Kidney tubule cell (primary cell): ENCODE measurements around the gene DNAJC6.
A peak's percentile ranks its signal among the peaks of the same experiment; 100 is the strongest.
"Not testable (repeated sequence)": the region's sequence is repeated elsewhere in the genome, so short reads cannot be mapped to it uniquely, and the experiment has no call there.

Source experiments
- DNase-seq: peaks from one replicate; pipeline ENCODE4 v3.0.0-alpha.2; 2018; ENCODE audit warnings: low spot score

DNAJC6 gene

DNA sequence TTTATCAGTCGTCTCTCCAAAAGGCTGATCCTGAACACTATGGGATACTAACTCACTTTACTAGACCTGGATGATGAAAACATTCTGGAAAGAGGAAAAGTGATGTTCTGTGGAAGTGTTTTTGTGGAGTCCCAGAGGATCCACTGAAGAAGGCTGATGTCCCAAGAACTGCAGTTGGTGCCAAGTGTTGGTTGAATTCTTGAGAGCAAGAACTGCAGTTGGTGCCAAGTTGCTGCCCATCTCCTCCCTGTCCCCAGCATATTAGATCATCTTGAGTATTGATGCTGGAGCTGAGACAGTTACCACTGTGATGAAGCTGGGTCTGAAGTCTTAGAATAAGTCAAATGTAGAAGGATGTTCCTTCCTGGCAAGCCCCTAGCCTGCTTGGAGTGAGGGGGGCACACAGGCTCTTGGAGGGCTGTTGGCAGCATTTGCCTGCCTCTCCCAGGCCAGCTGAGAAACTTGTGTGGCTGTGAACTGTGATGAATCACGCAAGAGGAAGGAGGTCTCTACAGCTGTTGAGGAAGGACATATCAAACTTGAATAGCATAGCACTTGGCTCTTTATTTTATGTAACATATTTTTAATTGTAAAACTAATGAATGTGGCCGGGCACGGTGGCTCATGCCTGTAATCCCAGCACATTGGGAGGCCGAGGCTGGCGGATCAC, 48.1 kb downstream of the DNAJC6 start:
- no peak for DNase-seq

DNA sequence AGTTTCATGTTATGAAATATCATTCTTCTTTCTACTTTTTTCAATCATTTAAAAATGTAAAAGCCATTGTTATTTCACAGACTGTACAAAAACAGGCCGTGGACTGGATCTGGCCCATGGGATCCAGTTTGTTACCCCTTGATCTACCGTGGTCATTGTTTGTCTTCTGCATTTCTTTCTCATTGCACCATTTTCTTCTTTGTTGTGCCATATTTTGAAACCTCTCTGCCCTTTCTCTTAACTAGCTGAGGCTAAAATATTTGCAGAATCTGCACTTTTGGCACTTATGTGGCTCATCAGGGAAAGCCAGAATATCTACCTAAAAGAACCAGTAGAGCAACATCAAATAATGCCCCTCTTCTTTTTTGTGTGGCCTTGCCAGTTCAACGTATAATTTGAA, 50.5 kb downstream of the DNAJC6 start:
- DNase-seq: no peak

DNA sequence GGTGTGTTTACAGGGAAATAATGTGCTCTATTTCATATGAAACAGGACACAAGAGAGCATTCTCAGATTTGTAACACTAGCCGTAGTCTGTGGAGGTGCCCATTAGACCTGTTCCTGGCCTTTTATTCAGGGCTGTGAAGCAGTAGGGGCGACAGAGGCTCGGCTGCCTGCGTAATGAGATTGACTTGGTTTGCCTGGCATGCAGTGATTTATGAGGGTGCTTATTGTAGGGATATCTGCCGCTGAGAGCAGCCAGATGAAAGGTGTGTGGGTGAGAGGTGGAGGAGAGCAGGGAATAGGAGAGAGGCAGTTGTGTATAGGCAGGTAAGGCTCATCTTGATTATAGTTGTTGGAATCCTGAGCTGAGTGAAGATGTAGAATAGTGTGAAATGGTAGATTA, 51.3 kb downstream of the DNAJC6 start:
- no peak for DNase-seq

DNA sequence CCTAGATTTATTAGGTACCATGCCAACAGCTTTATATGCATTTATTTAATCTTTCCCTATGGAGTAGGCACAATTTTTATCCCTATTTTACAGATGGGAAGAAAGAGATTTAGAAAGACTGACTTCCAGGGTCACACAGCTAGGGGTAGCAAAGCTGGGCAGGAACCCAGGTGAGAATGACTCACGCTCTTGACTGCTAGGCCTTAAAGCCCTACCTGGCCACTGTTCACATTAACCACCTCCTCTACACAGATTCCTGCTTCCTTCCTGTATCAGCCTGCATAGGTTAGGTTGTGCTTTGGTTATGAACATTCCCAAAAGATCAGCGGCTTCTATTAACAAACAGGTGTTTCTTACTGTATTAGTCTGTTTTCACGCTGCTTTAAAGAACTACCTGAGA, 53.2 kb downstream of the DNAJC6 start:
- DNase-seq: peak; percentile 59

DNA sequence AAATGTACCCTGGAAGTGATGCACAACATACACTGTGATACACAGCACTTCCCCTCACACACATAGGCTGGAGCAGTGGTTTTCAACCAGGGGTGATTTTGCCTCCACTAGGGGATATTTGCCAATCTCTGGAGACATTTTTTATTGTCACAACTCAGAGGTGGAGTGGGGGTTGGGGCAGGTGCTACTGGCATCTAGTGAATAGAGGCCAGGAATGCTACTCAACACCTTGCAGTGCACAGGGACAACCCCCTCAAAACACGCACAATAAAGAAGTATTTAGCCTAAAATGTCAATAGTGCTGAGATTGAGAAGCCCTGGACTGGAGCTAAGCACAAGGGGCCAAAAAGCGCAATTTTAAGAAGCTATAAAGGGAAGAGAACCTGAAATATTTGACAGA, 54.1 kb downstream of the DNAJC6 start:
- no peak for DNase-seq

DNA sequence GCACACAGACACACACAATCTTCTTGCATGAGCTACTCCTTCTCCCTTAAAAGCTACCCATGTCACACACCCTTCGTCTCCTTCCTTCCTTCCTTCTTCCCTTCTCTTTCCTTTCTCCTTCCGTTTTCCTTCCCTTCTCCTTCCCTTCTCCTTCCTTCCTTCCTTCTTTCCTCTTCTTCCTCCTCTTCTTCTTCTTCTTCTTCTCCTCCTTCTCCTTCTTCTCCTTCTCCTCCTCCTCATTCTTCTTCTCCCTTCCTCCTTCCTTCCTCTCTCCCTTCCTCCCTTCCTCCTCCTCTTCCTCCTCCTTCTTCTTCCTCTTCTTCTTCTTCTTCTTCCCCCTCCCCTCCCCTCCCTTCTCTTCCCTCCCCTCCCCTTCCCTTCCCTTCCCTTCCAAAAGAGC, 59.1 kb downstream of the DNAJC6 start:
- DNase-seq: no peak

DNA sequence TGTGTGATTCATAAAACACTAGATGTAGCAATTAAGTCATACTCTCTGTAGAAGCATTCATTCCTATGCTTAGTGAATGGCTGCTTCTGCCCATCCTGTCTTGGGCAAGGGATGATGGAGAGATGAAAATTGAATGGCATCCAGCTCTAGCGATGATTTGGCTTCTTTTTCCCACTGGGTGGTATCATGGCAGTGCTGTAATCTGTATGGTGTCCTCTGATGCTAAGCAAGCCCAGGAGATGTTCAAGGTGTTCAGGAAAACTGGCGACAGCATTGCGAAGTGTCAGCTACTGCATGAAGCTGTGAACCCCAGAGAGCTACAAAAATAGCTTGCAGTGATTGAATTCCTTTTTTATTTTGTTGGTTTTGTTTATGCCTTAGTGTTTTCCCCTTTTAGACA, 62.2 kb downstream of the DNAJC6 start:
- DNase-seq: no peak

DNA sequence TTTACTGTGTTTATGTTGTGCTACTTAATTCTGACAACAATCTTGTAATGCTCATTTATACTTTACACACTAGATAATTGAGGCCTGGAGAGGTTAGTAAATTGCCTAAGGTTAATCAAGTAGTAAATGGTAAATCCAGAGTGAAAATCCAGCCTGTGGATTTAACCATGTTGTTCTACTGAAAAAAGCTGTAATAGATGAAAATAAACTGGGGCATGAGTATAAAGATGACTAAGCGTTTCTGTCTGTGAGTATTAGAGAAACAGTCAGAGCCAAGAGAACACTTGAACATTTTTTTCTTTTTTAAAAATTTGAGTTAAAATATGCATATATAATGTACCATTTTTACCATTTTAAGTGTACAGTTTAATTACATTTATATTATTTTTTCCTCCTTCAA, 63.2 kb downstream of the DNAJC6 start:
- DNase-seq: no peak

DNA sequence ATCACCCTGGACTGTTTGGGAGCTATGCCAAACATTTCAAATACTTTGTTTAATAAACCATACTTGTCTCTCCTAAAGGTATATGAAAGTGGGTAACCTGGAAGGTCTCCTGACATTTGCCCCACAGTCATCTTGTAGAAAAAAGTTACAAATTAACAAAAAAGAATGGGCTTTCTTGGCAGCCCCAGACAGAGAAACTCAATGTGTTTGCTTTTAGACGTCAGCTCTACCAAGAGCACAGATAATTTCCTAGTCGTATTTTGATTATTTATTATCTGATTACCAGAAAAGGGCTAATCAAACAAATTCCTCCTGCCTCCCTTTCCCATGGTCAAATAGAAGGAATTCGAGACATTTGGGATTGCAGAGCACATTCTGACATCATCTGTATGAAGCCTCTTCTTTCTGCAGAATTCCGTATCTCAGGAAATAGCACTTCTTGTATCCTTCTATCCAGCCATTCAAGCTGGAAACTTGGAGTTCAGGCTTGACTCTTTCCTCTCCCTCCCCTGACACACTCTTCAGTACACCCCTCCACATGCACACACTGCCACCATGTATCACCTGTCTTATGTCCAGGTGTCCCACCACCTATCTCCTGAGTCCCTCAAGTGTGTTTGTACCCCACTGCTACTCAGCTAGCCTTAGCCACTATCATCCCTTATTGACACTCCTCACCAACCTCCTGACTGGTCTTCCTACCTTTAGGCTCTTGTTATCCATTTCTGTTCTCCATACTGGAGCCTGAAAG, 68.3 kb downstream of the DNAJC6 start:
- DNase-seq: no peak

DNA sequence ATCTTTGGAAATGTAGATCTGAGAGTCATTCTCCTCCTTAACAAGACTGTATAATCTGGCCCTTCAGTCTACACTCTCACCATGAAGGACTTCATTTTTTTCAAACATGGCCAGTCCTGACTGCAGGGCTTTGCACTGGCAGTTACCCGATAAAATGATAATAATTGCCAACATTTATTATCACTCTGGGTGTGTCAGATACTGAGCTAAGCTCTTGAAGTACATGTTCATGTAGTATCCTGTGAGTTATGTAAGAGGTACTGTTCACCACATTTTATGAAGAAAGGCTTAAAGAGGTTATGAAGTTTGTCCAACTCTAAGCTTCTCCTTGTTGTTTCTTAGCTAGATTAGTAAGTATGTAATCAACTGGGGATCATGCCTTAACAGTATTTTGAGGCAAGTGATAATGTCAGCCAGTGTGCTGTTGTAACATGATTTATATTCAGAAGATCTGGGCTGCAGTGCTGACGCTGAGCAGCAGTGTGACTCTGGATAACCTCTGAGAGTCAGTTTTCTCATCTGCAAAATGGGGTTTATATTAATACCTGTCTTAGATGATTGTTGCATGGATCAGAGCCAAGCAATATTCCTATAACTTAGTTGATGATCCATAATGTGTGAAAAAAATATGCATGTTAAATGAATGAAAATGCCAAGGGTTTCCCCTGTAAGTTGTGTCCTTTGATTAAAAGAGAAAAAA, 69.1 kb downstream of the DNAJC6 start:
- no peak for DNase-seq

DNA sequence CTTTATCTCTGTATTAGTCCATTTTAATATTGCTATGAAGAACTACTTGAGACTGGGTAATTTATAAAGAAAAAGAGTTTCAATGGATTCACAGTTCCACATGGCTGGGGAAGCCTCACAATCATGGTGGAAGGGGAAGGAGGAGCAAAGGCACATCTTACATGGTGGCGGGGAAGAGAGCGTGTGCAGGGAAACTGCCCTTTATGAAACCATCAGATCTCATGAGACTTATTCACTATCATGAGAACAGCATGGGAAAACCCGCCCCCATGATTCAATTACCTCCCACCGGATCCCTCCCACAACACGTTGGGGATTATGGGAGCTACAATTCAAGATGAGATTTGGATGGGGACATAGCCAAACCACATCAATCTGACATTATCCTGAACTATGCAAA, 75.1 kb downstream of the DNAJC6 start:
- DNase-seq: not testable (repeated sequence)

DNA sequence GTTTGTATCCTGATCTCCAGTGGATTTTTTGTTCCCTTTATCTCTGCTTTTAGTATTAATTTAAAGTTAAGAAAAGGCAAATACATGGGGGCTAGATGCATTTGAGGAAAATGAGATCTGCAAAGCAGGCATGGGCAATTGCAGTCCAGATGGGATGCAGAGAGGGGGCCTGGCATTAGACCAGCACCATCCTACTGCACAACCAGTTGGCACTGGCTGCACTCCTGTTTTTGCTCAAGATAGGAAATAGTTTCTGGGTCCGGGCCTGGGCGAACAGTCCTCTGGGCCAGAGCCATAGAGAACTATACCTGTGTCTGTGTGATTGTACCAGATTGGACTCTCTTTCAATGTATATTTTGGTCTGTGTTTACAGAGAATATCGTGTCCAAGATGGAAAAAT, 77.1 kb downstream of the DNAJC6 start:
- no peak for DNase-seq

DNA sequence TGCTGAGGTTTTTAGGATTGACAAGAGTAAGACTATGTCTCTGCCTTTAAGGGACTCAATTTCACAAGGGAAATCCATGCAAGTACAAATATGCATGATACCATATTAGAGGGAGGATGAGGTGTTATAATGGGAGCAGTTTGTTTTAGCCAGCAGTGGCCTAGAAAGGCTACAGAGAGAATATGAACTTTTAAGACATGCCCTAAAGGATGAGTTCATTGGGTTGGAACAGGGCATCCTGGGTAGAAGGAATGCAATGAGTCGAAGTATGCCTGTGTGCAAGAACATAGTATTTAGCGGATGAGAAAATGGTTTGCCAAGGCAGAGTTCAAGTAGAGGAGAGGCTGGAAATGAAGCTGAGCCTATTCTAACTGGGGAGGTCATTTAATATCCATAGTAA, 78.5 kb downstream of the DNAJC6 start:
- DNase-seq: peak; percentile 69

DNA sequence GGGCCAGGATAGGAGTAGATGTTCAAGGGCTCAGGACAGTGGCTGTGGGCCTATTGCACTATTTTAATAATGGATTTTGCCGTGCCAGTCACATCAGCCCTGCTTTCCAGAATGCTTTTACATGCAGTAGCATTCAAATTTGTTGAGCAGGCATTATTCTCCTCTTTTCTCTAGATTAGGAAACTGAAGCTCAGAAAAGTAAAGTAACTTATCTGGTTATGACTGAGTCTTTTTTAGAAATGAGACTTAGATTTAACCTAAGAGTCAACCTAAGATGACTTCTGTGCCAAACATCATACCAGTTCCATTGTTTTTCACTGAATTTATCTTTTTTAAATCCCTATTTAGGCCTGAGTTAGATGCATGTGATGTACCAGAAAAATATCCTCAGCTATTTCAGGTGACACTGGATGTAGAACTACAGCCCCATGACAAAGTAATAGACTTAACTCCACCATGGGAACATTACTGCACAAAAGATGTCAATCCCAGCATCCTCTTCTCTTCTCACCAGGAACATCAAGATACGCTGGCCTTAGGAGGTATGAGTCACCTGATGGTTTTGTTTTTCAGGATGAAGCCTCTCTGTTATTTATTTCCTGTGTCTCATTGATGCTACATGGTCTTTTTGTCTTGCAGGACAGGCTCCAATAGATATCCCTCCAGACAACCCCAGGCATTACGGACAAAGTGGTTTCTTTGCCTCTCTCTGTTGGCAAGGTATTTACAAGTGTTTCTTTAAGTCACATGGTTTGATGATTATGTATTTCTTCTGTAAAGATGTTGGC, 79.8 kb downstream of the DNAJC6 start:
- DNase-seq: peak; percentile 16

DNA sequence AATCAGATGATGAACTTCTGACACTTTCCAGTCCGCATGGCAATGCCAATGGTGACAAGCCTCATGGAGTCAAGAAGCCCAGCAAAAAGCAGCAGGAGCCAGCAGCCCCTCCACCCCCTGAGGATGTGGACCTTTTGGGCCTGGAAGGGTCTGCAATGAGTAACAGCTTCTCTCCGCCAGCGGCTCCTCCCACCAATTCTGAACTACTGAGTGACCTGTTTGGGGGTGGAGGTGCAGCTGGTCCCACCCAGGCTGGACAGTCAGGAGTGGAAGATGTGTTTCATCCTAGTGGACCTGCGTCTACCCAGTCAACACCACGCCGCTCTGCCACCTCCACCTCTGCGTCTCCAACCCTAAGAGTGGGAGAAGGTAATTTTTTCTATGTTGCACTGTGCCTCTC, 83.2 kb downstream of the DNAJC6 start:
- DNase-seq: no peak

DNA sequence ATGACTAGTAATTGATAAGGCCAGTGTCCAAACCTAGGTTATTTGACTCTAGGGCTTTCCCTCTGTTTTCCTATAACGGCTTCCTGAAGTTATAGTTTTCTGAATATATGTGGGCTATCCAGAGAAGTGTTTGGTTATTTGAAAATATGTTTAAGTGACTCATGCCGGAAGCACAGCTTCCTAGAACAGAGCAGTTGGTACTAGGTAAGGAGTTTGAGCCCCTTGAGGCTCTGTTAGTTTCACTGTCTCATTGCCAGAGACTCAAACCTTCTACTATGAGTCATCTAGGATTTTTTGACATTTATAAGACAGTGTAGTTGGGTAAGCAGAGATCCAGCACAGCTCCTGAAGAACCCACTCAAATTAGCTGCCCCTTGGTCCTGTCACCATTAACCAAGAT, 84.0 kb downstream of the DNAJC6 start:
- peak; percentile 81 for DNase-seq

DNA sequence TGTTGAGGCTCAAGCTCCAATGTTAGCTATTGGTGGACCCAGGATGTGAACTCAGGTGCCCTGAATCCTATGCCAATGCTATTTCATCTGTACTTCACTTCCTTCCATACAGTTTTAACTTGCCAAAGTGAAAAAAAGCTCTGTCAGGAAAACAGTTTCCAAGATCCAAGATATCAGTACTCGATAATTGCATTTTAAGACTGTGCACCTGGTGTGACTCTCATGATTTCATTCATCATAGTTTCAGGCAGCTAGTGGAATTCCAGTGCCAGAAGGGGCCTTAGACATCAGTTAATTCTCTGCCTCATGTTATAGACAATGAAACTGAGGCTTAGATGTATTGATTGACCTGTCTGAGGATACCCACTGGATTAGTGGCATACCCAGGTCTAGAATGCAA, 84.6 kb downstream of the DNAJC6 start:
- DNase-seq: no peak

DNA sequence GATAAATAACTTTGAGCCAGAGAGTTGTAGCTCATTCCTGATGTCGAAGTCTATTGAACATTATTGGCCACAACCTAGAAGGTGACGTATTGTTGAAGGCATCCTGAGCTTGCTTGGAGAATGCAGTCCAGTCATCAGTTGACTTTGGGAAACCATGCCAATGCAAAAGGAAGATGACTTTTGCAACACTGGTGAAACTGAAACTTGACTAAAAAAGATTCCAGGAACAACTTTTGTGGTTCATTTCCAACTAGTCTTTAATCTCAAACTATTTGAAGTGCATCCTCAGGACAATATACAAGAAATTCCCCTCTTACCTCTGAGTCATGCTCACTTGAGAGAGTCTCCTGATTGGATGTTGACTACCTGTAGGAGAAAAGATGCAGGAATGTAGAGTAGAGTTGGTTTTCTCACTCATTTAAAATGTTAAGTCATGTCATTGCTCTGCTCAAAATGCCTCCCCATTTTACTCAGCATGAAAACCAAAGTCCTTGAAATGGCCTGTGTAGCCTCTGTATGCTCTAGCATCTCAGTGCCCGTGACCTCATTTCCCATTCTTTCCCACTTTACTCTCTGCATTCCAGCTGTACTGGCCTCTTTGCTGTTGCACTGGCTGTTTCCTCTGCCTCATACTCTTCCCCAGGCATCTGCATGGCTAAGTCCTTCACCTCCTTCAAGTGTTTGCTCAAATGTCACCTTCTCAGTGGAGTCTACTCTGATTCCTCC, 86.7 kb downstream of the DNAJC6 start:
- peak; percentile 97 for DNase-seq

DNA sequence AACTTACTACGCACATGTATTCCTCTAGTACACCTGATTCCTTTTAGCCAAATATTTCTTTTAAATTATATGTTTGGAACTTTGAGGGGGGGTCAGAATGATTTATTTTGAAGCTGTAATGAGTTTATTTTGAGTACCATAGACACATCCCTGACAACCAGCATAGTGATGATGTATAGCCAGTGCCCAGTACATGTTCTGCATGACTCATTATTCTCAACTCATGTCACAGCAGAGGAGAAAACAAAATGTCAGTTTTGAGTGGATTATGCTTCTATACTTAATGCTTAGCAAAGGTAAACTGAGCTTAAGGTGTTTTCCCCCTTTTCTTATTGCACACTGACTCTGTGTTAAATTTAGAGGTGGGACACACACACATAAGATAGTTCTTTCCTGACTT, 88.7 kb downstream of the DNAJC6 start:
- no peak for DNase-seq

DNA sequence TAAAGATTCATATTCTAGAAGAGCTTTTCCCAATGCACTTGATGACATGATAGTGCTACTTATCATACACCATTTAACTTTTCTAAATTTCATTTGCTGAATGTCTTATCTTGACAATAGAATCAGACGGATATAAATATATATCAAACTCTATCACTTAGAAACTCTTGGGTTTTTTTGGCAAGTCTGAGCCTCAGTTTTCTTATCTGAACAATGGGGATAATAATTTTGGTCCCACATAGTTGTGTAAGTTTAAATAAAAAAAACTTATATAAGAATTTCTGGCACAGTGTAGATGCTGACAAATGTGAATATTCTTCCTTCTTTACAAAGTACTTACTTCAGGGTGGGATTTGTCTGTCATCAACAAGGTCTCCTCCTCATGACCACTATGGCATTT, 89.7 kb downstream of the DNAJC6 start:
- DNase-seq: no peak

DNA sequence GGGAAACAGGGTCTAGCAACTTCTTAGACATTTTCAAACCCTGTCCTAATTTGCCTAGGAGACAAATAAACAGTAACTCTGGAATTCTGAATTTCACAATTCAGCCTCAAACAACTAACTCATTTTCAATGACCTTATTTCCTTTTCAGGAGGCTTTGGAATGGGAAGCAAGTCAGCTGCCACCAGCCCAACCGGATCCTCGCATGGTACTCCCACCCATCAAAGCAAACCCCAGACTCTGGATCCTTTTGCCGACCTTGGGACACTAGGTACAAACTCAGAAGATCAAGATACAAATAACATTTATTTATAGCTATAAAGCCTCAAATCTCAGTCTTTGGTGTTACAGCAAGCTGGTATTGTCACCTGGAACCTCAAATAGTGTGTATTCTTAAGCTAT, 92.3 kb downstream of the DNAJC6 start:
- no peak for DNase-seq

DNA sequence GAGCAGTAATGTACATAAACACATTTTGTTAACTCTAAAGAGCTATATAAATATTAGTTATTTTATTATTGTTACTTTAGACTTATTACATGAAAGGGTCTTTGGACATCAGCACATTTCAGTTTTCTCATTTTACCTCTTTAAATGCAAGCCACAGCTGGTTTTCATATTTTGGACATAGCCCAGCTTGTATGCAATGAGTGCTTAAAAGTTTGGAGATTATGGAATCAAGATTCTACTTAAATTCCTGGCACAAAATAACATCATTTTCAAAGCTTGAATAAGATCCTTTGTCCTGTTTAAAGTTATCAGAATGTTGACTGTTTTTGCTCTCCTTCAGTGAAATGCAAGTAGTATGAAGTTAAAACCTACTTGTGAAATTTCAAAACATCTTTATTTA, 95.6 kb downstream of the DNAJC6 start:
- no peak for DNase-seq
